ENCODE results near the gene SORCS2.

Gene SORCS2

GRCh38 chr4:7309181-7309580 is 116.8 kb downstream of the SORCS2 start:
- no peak for DNase-seq

GRCh38 chr4:7309636-7310390 is 117.5 kb downstream of the SORCS2 start:
- no peak for DNase-seq

- no peak for DNase-seq
These were observed 118.1 kb downstream of the SORCS2 start for GRCh38 chr4:7310451-7310850.

GRCh38 chr4:7311205-7311604 is 118.9 kb downstream of the SORCS2 start:
- no peak for DNase-seq

- no peak for DNase-seq
These were observed 120.4 kb downstream of the SORCS2 start for GRCh38 chr4:7312691-7313090.

- no peak for DNase-seq
These were observed 121.0 kb downstream of the SORCS2 start for GRCh38 chr4:7313347-7313811.

- no peak for DNase-seq
These were observed 121.7 kb downstream of the SORCS2 start for GRCh38 chr4:7313991-7314390.

GRCh38 chr4:7315286-7315685 is 122.9 kb downstream of the SORCS2 start:
- DNase-seq: no peak

GRCh38 chr4:7315935-7316334 is 123.6 kb downstream of the SORCS2 start:
- DNase-seq: no peak

- no peak for DNase-seq
These were observed 126.7 kb downstream of the SORCS2 start for GRCh38 chr4:7319024-7319423.

- DNase-seq: no peak
These were observed 128.0 kb downstream of the SORCS2 start for GRCh38 chr4:7320206-7320797.

- no peak for DNase-seq
These were observed 130.0 kb downstream of the SORCS2 start for GRCh38 chr4:7322166-7322991.

GRCh38 chr4:7323461-7323871 is 131.1 kb downstream of the SORCS2 start:
- DNase-seq: no peak

- DNase-seq: no peak
These were observed 131.7 kb downstream of the SORCS2 start for GRCh38 chr4:7323872-7324650.

- DNase-seq: peak; percentile 13
These were observed 132.3 kb downstream of the SORCS2 start for GRCh38 chr4:7324651-7325121.

GRCh38 chr4:7325541-7325940 is 133.2 kb downstream of the SORCS2 start:
- DNase-seq: no peak

- DNase-seq: no peak
These were observed 134.0 kb downstream of the SORCS2 start for GRCh38 chr4:7326306-7326692.

- DNase-seq: no peak
These were observed 134.5 kb downstream of the SORCS2 start for GRCh38 chr4:7326693-7327340.

- DNase-seq: no peak
These were observed 135.1 kb downstream of the SORCS2 start for GRCh38 chr4:7327341-7327885.

GRCh38 chr4:7328162-7328912 is 136.0 kb downstream of the SORCS2 start:
- DNase-seq: no peak

Data from GDM1 (cell line).